Astrocyte of the cerebellum (primary cell): ENCODE results near the gene DRAM2.
"Not testable (repeated sequence)": the region's sequence is repeated elsewhere in the genome, so short reads cannot be mapped to it uniquely, and the experiment has no call there.

ENCODE experiments used
- DNase-seq: peaks from one replicate; pipeline ENCODE4 v3.0.0-alpha.2; 2011; ENCODE audit warnings: low read depth
- H3K4me3 ChIP-seq: 2 replicates; pipeline ENCODE4 v1.5.1; 2011; ENCODE audit warnings: mild to moderate bottlenecking, low read depth, low read length, moderate library complexity
- in situ Hi-C: cut with HindIII; loops from 2 replicates; pipeline ENCODE4 v1.10.0; 2017; ENCODE audit warnings: low sequenced_read_pairs
- TF ChIP-seq, protein P1 (sequence below): IDR thresholded peaks from 2 replicates; pipeline ENCODE4 v1.5.1; 2012; ENCODE audit warnings: low read length, low read depth, moderate library complexity, mild to moderate bottlenecking; ENCODE audit errors: missing control alignments

The DRAM2 gene

DNA sequence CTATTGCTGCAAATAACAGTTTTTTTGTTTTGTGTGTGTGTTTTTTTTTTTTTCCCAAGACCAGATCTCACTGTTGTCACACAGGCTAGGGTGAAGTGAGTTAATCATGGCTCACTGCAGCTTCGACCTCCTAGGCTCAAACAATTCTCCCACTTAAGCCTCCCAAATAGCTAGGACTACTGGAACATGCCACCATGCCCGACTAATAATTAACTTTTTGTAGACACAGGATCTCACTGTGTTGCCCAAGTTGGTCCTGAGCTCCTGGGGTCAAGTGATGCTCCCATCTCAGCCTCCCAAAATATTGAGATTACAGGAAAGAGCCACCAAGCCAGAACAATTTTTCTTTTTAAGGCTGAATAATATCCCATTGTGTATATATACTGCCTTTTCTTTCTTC, 34.9 kb downstream of the DRAM2 start:
- no peak overlapping the region for H3K4me3 ChIP-seq
- in situ Hi-C loops = no loop called here
- no peak for DNase-seq
- TF ChIP-seq, protein P1, sequence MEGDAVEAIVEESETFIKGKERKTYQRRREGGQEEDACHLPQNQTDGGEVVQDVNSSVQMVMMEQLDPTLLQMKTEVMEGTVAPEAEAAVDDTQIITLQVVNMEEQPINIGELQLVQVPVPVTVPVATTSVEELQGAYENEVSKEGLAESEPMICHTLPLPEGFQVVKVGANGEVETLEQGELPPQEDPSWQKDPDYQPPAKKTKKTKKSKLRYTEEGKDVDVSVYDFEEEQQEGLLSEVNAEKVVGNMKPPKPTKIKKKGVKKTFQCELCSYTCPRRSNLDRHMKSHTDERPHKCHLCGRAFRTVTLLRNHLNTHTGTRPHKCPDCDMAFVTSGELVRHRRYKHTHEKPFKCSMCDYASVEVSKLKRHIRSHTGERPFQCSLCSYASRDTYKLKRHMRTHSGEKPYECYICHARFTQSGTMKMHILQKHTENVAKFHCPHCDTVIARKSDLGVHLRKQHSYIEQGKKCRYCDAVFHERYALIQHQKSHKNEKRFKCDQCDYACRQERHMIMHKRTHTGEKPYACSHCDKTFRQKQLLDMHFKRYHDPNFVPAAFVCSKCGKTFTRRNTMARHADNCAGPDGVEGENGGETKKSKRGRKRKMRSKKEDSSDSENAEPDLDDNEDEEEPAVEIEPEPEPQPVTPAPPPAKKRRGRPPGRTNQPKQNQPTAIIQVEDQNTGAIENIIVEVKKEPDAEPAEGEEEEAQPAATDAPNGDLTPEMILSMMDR = no peak

DNA sequence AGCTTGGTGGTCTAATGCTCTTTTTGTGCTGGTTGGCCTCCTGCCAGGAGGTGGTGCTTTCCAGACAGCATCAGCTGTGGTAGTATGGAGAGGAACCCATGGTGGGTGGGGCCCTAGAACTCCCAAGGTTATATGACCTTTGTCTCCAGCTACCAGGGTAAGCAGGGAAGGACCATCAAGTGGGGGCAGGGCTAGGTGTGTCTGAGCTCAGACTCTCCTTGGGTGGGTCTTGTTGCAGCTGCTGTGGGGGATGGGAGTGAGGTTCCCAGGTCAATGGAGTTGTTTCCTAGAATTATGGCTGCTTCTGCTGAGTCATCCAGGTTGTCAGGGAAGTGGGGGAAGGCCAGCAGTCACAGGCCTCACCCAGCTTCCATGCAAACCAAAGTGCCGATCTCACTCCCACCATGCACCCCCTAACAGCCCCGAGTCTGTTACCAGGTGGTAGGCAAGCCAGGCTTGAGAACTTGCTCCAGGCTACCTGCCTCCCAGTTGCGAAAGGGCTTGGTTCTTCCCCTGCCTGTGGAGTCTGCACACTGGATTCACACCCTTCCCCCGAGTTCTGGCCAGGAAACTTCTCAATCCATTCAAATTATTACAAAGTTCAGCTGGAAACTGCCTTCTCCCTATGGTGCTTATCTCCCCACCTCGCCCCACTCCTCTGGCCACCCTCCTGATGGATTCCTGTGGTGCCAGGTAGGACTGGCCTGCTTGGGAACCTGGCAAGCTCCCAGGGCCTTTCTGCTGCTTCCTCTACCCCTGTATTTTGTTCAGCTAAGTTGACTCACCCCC, 37.8 kb downstream of the DRAM2 start:
- no peak overlapping the region for H3K4me3 ChIP-seq
- in situ Hi-C loops = no loop called here
- TF ChIP-seq, protein P1 = no peak
- DNase-seq = no peak

DNA sequence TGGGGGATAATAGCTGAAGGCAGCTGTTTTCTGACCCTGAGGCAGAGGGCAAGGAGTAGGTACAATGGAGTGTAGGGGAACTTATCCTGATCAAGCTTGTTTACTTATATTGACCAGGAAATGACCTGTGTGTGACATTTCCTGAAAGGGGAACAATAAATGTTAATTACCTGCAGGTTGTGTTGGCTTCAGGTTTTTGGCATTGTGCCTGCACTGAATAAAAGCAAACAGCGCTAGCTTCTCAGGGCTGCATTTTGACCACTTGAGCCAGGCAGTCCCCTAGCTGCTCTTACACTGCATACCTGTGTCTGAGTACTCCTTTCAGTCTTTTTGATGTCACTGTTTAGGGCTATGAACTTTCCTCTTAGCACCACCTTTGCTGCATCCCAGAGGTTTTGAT, 40.6 kb downstream of the DRAM2 start:
- H3K4me3 ChIP-seq = no peak overlapping the region
- in situ Hi-C loops = no loop called here
- no peak for DNase-seq
- TF ChIP-seq, protein P1 = no peak

GRCh38 chr1:111097356-111098099, 42.4 kb downstream of the DRAM2 start:
- DNase-seq = no peak
- in situ Hi-C loops = no loop called here
- TF ChIP-seq, protein P1 = no peak
- no peak overlapping the region for H3K4me3 ChIP-seq

- H3K4me3 ChIP-seq, DNase-seq, in situ Hi-C loops: not testable (repeated sequence)
These were observed 44.5 kb downstream of the DRAM2 start for GRCh38 chr1:111095421-111095820.

DNA sequence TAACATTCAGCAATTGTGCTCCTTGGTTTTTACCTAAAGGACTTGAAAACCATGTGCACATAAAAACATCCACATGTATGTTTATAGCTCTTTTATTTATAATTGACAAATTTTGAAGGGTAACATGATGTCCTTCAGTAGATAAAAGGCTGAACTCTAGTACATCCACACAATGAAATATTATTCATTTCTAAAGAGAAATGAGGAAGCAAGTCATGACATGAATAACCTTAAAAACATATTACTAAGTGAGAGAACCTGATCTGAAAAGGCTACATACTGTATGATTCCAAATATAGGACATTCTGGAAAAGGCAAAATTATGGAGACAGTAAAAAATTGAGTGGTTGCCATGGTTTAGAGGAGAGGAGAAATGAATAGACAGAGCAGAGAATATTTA, 50.3 kb downstream of the DRAM2 start:
- in situ Hi-C loops = no loop called here
- H3K4me3 ChIP-seq = no peak overlapping the region
- TF ChIP-seq, protein P1 = no peak

GRCh38 chr1:111085676-111086075, 54.2 kb downstream of the DRAM2 start:
- no peak for DNase-seq
- H3K4me3 ChIP-seq = no peak overlapping the region
- in situ Hi-C loops = no loop called here
- TF ChIP-seq, protein P1 = no peak

More for the DNA sequence above, 50.3 kb downstream of the DRAM2 start:
- no peak for DNase-seq
